Stomach (tissue), 9 donors: Measurements from ENCODE around the gene OR5A2. TPM values are rescaled to one million over a fixed set of nuclear protein-coding genes. Genes with fewer than 3 reads are reported as not detected.
"Not testable (repeated sequence)": the region's sequence is repeated elsewhere in the genome, so short reads cannot be mapped to it uniquely, and the experiment has no call there.

Experiments
- DNase-seq, 2 donors: peaks; one replicate each; pipeline versions ENCODE4 v3.0.0 to v3.0.0-alpha.2; 2013 to 2019
- H3K27ac ChIP-seq, 5 donors: fragments of 200-600 bp in 4 of 5; sonication (generic) in 4 of 5; one replicate each; pipeline ENCODE4 v1.5.1; 2013 to 2019; ENCODE audit warnings: mild to moderate bottlenecking in 1 of 5, moderate library complexity in 1 of 5
- H3K27me3 ChIP-seq, 3 donors: fragments of 200-600 bp; sonication (generic); one replicate each; pipeline ENCODE4 v1.5.1; 2017 to 2019; ENCODE audit warnings: mixed run types in 1 of 3
- H3K36me3 ChIP-seq, 4 donors: fragments of 200-600 bp; sonication (generic); 1 replicate in 3 of 4; 2 replicates in 1 of 4; pipeline ENCODE4 v1.5.1; 2016 to 2019
- H3K4me1 ChIP-seq, 4 donors: fragments of 200-600 bp; sonication (generic); one replicate each; pipeline ENCODE4 v1.5.1; 2016 to 2019
- H3K4me3 ChIP-seq, 4 donors: fragments of 200-600 bp; sonication (generic) in 3 of 4; one replicate each; pipeline ENCODE4 v1.5.1; 2016 to 2019; ENCODE audit warnings: mild to moderate bottlenecking in 1 of 4
- H3K9me3 ChIP-seq, 4 donors: fragments of 200-600 bp; sonication (generic); one replicate each; pipeline ENCODE4 v1.5.1; 2016 to 2019
- EP300 ChIP-seq: sonication (generic); formaldehyde crosslinking; IDR thresholded peaks from one replicate; pipeline ENCODE4 v1.6.1; 2017; ENCODE audit warnings: antibody characterized with exemption
- POLR2A ChIP-seq, 4 donors: fragments of 450-650 bp; IDR thresholded peaks; one replicate each; pipeline ENCODE4 v1.6.1; 2016; ENCODE audit warnings: antibody characterized with exemption in 4 of 4, control low read depth in 2 of 4, mild to moderate bottlenecking in 1 of 4, moderate library complexity in 1 of 4
- POLR2AphosphoS5 ChIP-seq, 3 donors: sonication (generic); formaldehyde crosslinking; IDR thresholded peaks; one replicate each; pipeline ENCODE4 v1.6.1; 2016; ENCODE audit warnings: antibody characterized with exemption in 3 of 3
- WGBS, 5 donors: extraction: QIAGEN DNeasy Blood & Tissue Kit in 3 of 5; methylation state at CpG; one replicate each; pipeline versions ENCODE4 v1.1.5 to v1.1.7; 2013 to 2018; 5-methylcytosine and 5-hydroxymethylcytosine counted together
- intact Hi-C: fragments of 100-400 bp; cut with DNase I; formaldehyde crosslinking; loops from one replicate; pipeline ENCODE4 v1.15.1; 2023; ENCODE audit warnings: low total_unique reads
- polyA plus RNA-seq, 3 donors: library from polyadenylated mRNA; stranded (reverse); fragments of 200-250 nt; gene quantifications; one replicate each; pipeline ENCODE4 v1.2.3, GENCODE V29; 2013
- total RNA-seq, 5 donors: library from RNA; depleted of rRNA; stranded (reverse); fragments of >200 nt; gene quantifications; one replicate each; pipeline versions ENCODE4 v1.1.0 to v1.2.3, GENCODE V29; 2014 to 2016
- TF ChIP-seq, protein P1 (sequence below), 7 experiments: fragments of 450-650 bp in 4 of 7; fragments of 200-600 bp in 3 of 7; sonication (generic) in 3 of 7; IDR thresholded peaks; one replicate each; pipeline ENCODE4 v1.5.1; 2016 to 2019; ENCODE audit warnings: antibody characterized with exemption in 7 of 7, control low read depth in 2 of 7, mild to moderate bottlenecking in 1 of 7
- donor health status: healthy with polysubstance abuse.
- donor health status: Bipolar disorder and iron deficiency.
- donor health status: healthy.

Gene OR5A2
- total and polyA plus RNA-seq, 8 donors = not detected

DNA sequence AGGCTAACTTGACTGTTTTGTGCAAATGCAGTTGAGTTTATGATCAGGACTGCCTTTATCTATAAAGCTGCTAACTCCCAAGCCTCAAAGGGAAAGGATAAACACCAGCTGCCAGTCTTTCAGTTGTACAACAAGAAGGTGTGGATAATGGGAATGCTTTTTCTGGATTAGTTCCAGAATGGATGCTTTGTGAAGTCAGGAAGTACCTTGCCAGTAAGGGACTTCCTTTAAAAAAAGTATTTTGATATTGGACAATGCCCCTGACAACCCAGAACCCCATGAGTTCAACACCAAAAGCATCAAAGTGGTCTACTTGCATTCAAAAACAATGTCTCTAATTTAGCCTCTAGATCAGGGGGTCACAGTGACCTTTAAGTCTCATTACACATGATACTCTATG is 32.0 kb downstream of the OR5A2 start:
- H3K9me3 ChIP-seq = no peaks in the 10 kb centered on the region
- H3K27ac ChIP-seq = no peak overlapping the region
- no peak for DNase-seq
- H3K4me1 ChIP-seq = no peaks in the 10 kb centered on the region
- H3K36me3 ChIP-seq = no peaks in the 10 kb centered on the region
- H3K4me3 ChIP-seq = no peak overlapping the region
- intact Hi-C loops = no loop called here
- TF ChIP-seq POLR2AphosphoS5 (IDR thresholded peaks at IDR 0.05) (no peak), POLR2A (IDR thresholded peaks at IDR 0.05) (no peak), EP300 (no peak)
- TF ChIP-seq, protein P1, sequence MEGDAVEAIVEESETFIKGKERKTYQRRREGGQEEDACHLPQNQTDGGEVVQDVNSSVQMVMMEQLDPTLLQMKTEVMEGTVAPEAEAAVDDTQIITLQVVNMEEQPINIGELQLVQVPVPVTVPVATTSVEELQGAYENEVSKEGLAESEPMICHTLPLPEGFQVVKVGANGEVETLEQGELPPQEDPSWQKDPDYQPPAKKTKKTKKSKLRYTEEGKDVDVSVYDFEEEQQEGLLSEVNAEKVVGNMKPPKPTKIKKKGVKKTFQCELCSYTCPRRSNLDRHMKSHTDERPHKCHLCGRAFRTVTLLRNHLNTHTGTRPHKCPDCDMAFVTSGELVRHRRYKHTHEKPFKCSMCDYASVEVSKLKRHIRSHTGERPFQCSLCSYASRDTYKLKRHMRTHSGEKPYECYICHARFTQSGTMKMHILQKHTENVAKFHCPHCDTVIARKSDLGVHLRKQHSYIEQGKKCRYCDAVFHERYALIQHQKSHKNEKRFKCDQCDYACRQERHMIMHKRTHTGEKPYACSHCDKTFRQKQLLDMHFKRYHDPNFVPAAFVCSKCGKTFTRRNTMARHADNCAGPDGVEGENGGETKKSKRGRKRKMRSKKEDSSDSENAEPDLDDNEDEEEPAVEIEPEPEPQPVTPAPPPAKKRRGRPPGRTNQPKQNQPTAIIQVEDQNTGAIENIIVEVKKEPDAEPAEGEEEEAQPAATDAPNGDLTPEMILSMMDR (IDR thresholded peaks at IDR 0.05) = no peak
- no peaks in the 10 kb centered on the region for H3K27me3 ChIP-seq

DNA sequence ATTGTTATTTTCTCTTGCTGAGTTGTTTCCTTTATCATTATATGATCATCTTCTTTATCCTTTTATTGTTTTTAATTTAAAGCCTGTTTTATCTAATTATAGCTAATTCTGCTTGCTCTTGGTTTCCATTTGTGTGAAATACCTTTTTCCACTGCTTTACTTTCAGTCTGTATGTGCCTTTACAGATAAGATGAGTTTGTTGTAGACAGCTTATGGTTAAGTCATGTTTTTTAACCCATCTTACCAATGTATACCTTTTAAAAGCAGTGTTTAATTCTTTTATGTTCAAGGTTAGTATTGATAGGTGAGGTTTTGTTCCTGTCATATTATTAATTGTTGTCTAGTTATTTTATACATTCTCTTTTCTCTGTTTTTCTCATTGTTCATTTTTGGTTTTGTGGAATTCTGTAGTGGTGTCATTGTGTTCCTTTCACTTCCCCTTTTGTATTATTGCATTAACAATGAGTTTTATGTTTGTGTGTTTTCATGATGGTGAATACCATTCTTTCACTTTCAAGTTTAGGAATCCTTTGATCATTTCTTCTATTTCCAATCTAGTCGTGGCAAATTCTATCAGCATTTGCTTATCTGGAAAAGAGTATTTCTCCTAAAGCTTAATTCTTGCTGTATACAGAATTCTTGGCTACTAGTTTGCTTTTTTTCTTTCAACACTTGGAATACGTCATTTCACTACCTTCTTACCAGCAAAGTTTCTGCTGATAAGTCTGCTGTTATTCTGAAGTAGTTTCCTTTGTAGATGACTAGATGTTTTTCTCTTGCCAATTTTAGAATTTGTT is 45.8 kb downstream of the OR5A2 start:
- Histone ChIP-seq H3K27ac (no peak overlapping the region), H3K27me3 (no peaks in the 10 kb centered on the region), H3K9me3 (peaks cover 0 to 5% (median 0%) of the 10 kb centered on the region in 4 donors), H3K4me1 (no peaks in the 10 kb centered on the region), H3K4me3 (no peak overlapping the region), H3K36me3 (no peaks in the 10 kb centered on the region)
- 37 to 54% (median 42%) methylated on average over 2 of the region's 2 CpGs for WGBS, 5 donors
- TF ChIP-seq, protein P1 (IDR thresholded peaks at IDR 0.05) = no peak
- no peak for TF ChIP-seq EP300
- TF ChIP-seq POLR2A (IDR thresholded peaks at IDR 0.05) = no peak
- TF ChIP-seq POLR2AphosphoS5 (IDR thresholded peaks at IDR 0.05) = no peak
- DNase-seq = no peak
- intact Hi-C loops = no loop called here

DNA sequence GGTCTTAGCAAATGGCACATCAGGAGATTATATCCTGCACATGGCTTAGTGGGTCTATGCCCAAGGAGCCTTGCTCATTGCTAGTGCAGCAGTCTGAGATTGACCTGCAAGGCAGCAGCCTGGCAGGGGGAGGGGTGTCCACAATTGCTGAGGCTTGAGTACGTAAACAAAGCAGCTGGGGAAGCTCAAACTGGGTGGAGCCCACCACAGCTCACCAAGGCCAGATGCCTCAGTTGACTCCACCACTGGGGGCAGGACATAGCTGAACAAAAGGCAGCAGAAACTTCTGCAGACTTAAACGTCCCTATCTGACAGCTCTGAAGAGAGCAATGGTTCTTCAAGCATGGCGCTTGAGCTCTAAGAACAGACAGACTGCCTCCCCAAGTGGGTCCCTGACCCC is 53.9 kb downstream of the OR5A2 start:
- intact Hi-C loops, H3K27ac ChIP-seq, H3K4me3 ChIP-seq, DNase-seq, H3K27me3 ChIP-seq, H3K36me3 ChIP-seq, H3K4me1 ChIP-seq: not testable (repeated sequence)
- H3K9me3 ChIP-seq = peaks cover 0 to 27% (median 8%) of the 10 kb centered on the region in 4 donors
- WGBS, 5 donors = 28 to 53% (median 38%) methylated on average over 3 of the region's 3 CpGs; no CpG with 5 or more reads in 1 of the 5 donors

DNA sequence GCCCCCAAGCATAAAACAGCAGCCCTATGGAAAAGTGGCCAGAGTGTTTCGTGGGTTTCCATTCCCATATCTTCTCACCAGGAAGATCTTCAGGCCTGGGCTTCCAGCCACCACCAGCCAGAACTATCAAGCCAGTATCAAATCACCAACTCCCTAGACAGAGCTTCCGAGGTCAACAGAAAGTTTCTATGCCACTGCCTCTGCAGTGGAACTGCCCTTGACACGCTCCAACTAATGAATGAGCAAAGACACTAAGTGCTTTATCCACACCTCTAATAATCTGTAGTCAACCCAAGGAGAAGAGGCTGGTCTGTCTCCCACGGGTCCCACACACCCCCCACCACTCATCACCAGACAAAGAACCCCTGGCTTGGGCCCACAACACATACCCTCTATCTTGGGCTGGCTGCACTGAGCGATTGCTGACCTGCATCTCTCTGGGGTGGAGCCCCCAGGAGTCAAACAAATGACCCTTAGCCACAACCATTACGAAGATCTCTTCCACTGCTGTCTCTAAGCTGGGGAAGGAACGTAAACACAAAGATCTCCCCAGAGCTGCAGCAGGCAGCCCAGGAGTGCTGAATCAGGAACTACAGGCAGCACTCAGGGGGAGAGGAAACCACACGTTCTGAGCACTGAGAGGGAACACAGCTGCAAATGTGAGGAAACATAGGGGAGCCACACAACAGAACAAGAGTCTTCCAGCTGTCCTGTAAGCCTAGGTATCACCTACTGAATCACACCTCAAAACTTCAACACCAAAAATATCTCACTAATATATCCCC is 57.8 kb downstream of the OR5A2 start:
- Histone ChIP-seq H3K9me3 (peaks cover 0 to 23% (median 8%) of the 10 kb centered on the region in 4 donors), H3K27ac (no peak overlapping the region), H3K27me3 (no peaks in the 10 kb centered on the region), H3K36me3 (no peaks in the 10 kb centered on the region), H3K4me3 (no peak overlapping the region), H3K4me1 (no peaks in the 10 kb centered on the region)
- intact Hi-C loops = no loop called here
- TF ChIP-seq EP300 (no peak), POLR2A (IDR thresholded peaks at IDR 0.05) (no peak), POLR2AphosphoS5 (IDR thresholded peaks at IDR 0.05) (no peak)
- TF ChIP-seq, protein P1 (IDR thresholded peaks at IDR 0.05) = no peak
- peak in 1 of 2 donors; percentile 8 for DNase-seq
- WGBS, 5 donors = 56 to 68% (median 62%) methylated on average over 6 to 8 of the region's 8 CpGs

Other genes starting within 250 kb of the OR5A2 start
- gene MPEG1, start 213.5 kb downstream of the OR5A2 start, total RNA-seq = 10 to 100 TPM in 3 of 5 donors, 1 to 10 TPM in 1, not detected in 1; 5.3 to 18.4 (median 16.1) TPM
- 1 to 10 TPM; 1.4 to 5.2 (median 5.0) TPM for gene MPEG1, start 213.5 kb downstream of the OR5A2 start, polyA plus RNA-seq
- gene OR5AN1, start 67.5 kb downstream of the OR5A2 start, total RNA-seq = under 1 TPM in 1 of 5 donors, not detected in 4; under 0.01 TPM
- gene OR5AN1, start 67.5 kb downstream of the OR5A2 start, polyA plus RNA-seq = not detected
- not detected for gene OR5A1, start 10.1 kb upstream of the OR5A2 start, total RNA-seq
- not detected for gene OR5A1, start 10.1 kb upstream of the OR5A2 start, polyA plus RNA-seq
- not detected for gene OR4D6, start 30.5 kb upstream of the OR5A2 start, total RNA-seq
- not detected for gene OR4D6, start 30.5 kb upstream of the OR5A2 start, polyA plus RNA-seq
- not detected for gene OR4D10, start 46.9 kb upstream of the OR5A2 start, total RNA-seq
- gene OR4D10, start 46.9 kb upstream of the OR5A2 start, polyA plus RNA-seq = not detected
- not detected for gene OR4D11, start 77.2 kb upstream of the OR5A2 start, total RNA-seq
- gene OR4D11, start 77.2 kb upstream of the OR5A2 start, polyA plus RNA-seq = not detected
- under 1 TPM in 1 of 5 donors, not detected in 4; under 0.01 TPM for gene OR4D9, start 85.1 kb upstream of the OR5A2 start, total RNA-seq
- gene OR4D9, start 85.1 kb upstream of the OR5A2 start, polyA plus RNA-seq = not detected
- 10 to 100 TPM; 27.2 to 67.9 (median 33.3) TPM for gene OSBP, start 189.4 kb upstream of the OR5A2 start, total RNA-seq
- gene OSBP, start 189.4 kb upstream of the OR5A2 start, polyA plus RNA-seq = 10 to 100 TPM; 10.8 to 15.1 (median 14.2) TPM
- gene PATL1, start 242.6 kb upstream of the OR5A2 start, total RNA-seq = 10 to 100 TPM in 3 of 5 donors, 1 to 10 TPM in 2; 7.5 to 16.7 (median 10.7) TPM
- gene PATL1, start 242.6 kb upstream of the OR5A2 start, polyA plus RNA-seq = 10 to 100 TPM in 1 of 3 donors, 1 to 10 TPM in 2; 8.0 to 15.9 (median 9.5) TPM